LHCN-M2 (cell line): ENCODE data around the gene PPP1R27. TPM values are rescaled to one million over a fixed set of nuclear protein-coding genes. Genes with fewer than 3 reads are reported as not detected.
"Not testable (repeated sequence)": the region's sequence is repeated elsewhere in the genome, so short reads cannot be mapped to it uniquely, and the experiment has no call there.

ENCODE experiments used
- DNase-seq: peaks from one replicate; pipeline ENCODE4 v3.0.0-alpha.2; 2012; ENCODE audit warnings: low read depth
- total RNA-seq: library from RNA; depleted of rRNA; stranded (reverse); fragments of >200 nt; gene quantifications from 2 replicates; pipeline ENCODE4 v1.2.3, GENCODE V29; 2014

Gene PPP1R27
- total RNA-seq, 1 experiment from 2014 or later = not detected

- no peak for DNase-seq
Measured at GRCh38 chr17:81842378-81842724, 7.5 kb upstream of the PPP1R27 start.

GRCh38 chr17:81841866-81842265, 7.0 kb upstream of the PPP1R27 start:
- DNase-seq = no peak

DNA sequence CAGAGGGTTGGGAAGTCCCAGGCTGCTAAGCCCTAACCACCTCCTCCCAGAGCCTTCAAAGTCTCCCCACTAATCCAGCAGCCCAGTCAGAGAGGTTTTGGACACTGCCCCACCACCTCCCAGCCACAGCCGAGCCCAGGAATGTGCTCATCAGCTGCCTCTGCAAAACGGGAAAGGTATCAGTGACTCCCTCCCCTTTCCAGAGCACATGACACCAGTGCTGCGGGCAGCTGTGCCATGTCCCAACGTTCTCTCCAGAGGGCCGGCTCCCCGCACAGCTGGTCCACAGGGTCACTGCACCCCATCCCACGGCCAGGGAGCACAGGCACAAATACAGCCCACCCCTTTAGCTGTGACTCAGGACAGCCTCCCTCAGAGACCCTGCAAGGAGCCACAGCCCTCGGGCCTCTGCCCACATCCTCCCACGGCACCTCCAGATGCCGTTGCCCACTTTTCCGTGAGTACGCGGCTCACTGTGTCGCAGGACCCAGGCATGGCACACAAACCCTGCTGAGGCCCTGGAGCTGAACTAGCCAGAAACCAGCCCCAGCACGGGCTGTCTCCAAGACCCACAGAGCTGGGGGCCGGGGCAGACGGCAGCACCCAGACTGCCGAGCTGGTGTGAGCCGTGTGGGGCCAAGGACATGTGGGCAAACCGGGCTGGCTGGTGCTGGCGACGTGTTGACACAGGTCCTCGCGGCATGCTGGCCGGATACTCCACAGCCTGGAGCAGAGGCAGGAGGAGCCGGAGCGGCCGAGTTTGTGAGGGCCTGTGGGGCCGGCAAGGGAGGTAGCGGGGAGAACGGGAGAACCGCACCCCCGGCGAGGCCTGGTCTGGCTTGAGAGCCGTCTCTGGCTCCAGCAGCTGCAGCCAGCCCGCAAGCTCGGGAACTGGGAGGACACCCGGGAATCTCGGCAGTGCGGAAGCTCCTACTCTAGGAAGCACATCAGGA, 6.3 kb upstream of the PPP1R27 start:
- peak; percentile 69 for DNase-seq

GRCh38 chr17:81840059-81840458, 5.2 kb upstream of the PPP1R27 start:
- not testable (repeated sequence) for DNase-seq

GRCh38 chr17:81839301-81839700, 4.5 kb upstream of the PPP1R27 start:
- no peak for DNase-seq

- DNase-seq = no peak
Measured at GRCh38 chr17:81838753-81839255, 4.0 kb upstream of the PPP1R27 start.

GRCh38 chr17:81837641-81838040, 2.8 kb upstream of the PPP1R27 start:
- DNase-seq = no peak

- no peak for DNase-seq
Measured at GRCh38 chr17:81833921-81834830, 674 bp downstream of the PPP1R27 start.

GRCh38 chr17:81833160-81833920, 1.5 kb downstream of the PPP1R27 start, which contains the start of gene MCRIP1:
TSS of gene MCRIP1 (minus strand) at chr17:81833291. CDS start at chr17:81824506, 8,785 bp downstream.
- DNase-seq = peak; percentile 87

DNA sequence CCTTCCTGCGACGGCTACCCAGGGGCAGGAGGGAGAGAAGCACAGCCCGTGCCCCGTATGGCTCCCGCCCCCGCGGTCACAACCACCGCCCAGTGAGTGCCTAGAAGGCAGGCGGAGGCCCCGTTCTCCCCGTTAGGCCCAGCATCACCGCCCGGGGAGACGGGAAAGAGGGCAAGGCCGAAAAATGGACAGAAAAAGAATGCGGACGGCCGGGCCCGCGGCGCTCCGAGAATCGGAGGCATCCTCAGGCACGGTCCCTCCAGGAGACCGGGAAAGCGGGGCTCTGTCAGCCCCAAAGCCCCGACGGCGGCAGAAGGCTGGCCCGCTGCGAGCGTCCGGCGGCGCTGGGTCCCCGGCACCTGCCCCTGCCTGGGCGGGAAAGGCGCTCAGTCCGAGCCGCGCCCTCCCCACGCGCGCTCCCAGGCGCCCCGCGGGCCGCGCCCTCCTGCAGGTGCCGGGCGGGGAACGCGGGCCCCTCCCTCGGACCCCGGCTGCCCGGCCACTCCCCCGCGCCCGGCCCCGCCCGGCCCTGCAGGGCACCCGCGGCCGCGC, 2.2 kb downstream of the PPP1R27 start:
- DNase-seq = peak; percentile 21

- peak; percentile 46 for DNase-seq
Measured at GRCh38 chr17:81831957-81832607, 2.8 kb downstream of the PPP1R27 start.

GRCh38 chr17:81831563-81831956, 3.3 kb downstream of the PPP1R27 start:
- no peak for DNase-seq

- no peak for DNase-seq
Measured at GRCh38 chr17:81829858-81830257, 5.0 kb downstream of the PPP1R27 start.

DNA sequence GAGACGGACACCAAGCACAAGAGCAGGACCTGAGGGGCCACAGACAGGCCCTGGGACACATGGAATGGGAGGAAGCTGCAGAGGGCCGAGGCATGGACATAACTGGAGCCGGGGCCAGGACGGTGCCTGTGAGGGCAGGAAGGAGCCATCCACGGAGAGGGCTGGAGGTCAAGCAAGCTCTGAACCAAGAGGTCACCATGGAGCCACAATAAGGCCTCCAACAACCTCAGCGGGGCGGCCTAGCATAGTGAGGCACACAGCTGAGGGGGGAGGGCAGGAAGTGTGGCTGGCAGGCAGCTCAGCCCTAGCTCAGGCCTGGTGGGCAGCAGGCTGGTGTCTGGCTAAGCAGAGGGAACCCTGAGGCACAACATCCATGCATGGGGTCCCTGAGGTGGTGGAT, 6.2 kb downstream of the PPP1R27 start:
- no peak for DNase-seq

DNA sequence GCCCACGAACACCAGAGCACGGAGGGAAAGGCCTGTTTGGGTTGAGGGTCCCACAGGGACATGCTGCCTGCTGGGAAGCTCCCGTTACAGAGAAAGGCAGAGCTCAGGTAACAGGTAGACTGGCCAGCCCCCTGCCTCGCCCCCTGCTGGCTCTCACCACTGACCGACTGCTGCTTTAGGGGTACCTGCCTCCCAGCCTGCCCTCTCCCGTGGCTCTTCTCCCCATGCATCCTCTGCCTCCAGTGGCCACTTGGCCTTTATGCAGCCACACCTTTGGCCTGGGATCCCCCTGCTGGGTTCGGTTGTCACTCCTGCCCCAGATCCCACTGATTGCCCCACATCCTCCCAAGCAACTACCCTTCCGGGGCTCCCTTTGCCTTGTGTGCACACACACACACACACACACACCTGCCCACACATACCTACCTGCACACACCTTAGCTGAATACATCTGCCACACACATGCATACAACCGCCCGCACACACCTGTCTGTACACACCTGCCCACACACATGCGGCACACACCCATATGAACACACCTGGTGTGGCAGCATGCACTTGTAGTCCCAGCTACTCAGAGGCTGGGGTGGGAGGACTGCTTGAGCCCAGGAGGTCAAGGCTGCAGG, 8.9 kb downstream of the PPP1R27 start:
- no peak for DNase-seq

DNA sequence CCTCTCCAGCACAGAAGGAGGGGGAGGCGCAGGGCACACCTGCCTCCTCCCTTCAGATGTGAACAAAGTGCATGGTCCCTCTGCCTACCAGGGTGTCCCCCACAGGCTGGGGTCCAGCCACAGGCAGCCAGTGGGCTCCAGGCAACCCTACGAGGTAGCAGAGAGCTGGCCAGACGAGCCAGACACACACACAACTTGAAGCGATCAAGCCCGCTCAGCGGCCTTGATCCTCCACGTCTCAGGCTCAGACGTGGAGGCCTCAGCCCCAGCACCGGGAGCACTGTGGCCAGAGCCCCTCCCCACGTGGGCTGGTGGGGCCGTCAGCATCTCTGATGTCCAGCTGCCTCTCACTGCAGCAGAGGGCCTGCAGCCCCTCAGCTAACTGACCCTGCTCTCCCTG, 10.3 kb downstream of the PPP1R27 start:
- DNase-seq = no peak

GRCh38 chr17:81823820-81824550, 10.9 kb downstream of the PPP1R27 start:
- DNase-seq = no peak

DNA sequence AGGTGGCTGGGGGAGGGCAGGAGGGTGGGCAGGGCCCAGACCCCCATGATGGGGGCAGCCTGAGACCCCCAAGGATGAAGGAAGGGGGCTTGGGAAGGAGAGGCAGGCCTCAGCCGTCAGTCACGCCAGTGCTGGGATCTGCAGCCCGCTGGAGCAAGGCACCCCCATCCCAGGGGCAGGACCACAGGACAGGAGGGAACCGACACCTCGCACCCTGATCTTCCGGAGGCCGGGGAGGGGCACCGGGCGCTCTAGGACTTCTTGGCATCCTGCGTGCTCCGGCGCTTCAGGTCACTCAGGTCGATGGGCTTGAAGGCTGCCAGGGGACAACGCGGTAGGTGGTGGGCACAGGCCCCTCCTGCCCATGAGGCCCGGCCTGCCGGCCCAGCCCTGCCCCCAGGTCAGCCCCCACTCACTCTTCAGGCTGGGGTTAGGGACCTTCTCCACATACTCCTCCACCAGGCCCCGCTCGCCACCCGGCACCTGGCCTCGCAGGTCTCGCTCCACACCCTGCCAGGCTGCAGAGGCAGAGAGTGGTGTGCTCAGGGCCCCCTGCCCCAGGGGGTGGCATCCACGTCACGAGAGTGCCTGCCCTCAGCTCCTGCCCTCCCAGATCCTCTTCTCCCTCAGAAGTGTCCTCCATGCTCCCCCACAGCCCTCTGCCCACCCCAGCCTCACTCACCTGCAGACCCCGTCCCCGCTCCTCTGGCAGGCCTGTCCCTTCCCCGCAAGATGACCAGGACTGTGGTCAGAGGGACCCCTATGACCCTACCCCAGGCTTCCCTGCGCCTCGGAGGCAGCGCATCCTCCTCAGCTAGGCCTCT, 11.6 kb downstream of the PPP1R27 start:
- no peak for DNase-seq

DNA sequence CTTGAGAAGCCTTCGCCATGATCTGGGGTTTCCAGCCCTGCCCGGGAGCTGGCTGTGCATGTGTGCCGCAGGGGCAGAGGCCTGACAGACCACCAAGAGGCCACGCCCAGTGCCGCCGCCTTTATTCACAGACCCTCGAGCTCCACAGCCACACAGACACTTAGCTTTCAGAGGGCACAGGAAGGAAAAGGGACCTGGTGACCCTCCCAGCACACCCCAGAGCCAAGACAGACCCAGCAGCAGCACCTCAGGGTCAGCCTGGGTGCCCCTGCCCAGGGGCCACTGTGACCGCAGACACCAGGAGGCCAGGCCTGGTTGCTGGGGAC, 12.6 kb downstream of the PPP1R27 start:
- no peak for DNase-seq
